HG02678 (cell line): ENCODE data around the gene PI4K2A.

Experiments
- ATAC-seq: cut with Tn5 transposase; IDR thresholded peaks from one replicate; pipeline ENCODE4 v1.9.1; 2021; ENCODE audit warnings: mild to moderate bottlenecking, moderate library complexity; ENCODE audit not compliant: unreplicated experiment

Gene PI4K2A

DNA sequence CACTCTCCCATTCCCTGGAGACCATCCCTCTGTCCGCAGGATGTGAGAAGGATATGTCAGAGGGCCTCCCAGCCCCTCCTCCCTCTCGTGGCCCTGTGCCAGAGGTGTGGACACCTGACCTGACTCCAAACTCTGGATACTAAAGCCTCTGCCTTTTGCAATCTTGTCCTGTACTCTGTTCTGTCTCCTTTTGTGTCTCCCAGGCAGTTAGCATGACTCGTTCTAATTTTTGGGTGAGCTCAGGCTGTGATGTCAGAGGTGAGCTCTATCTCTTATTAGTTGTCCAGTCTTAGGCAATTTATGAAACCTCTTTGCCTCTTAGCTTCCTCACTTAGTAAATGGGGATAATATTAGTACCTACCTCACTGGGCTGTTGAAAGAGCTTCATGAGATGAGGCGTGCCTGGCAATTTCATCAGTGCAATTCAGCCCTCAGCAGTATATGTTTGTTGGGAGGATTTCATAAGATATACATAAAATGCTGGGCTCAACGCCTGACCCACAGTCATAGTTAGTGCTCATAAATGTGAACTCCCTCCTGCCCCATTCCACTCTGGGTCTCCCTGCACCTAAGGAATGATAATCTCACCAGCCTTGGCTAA, 84.0 kb downstream of the PI4K2A start:
- no peak for ATAC-seq
